Left lung (tissue), 10 donors: Measurements from ENCODE around the gene MAP2K2. TPM values are rescaled to one million over a fixed set of nuclear protein-coding genes. Genes with fewer than 3 reads are reported as not detected.

Experiments used
- ATAC-seq: fragments of 200-7000 bp; cut with Tn5 transposase; one replicate; pipeline ENCODE4 v1.9.1; 2020; ENCODE audit warnings: moderate library complexity
- DNase-seq, 4 donors: peaks; one replicate each; pipeline ENCODE4 v3.0.0-alpha.2; 2013 to 2020
- H3K27ac ChIP-seq, 2 donors: fragments of 200-600 bp; sonication (generic) in 1 of 2; one replicate each; pipeline versions ENCODE4 v1.5.0 to v1.8.0; 2020 to 2021
- H3K27me3 ChIP-seq, 2 donors: fragments of 200-600 bp; sonication (generic) in 1 of 2; one replicate each; pipeline versions ENCODE4 v1.5.0 to v1.8.0; 2020 to 2021
- H3K36me3 ChIP-seq, 2 donors: fragments of 200-600 bp; sonication (generic) in 1 of 2; one replicate each; pipeline versions ENCODE4 v1.5.0 to v1.8.0; 2020 to 2021
- H3K4me1 ChIP-seq, 2 donors: fragments of 200-600 bp; one replicate each; pipeline ENCODE4 v1.8.0; 2021
- H3K4me3 ChIP-seq, 2 donors: fragments of 200-600 bp; sonication (generic) in 1 of 2; one replicate each; pipeline versions ENCODE4 v1.5.0 to v1.8.0; 2020 to 2021; ENCODE audit warnings: mild to moderate bottlenecking in 1 of 2
- H3K9me3 ChIP-seq, 2 donors: fragments of 200-600 bp; sonication (generic) in 1 of 2; one replicate each; pipeline versions ENCODE4 v1.5.0 to v1.8.0; 2020 to 2021
- intact Hi-C, 2 donors: fragments of 100-400 bp; cut with DNase I; formaldehyde crosslinking; loops; one replicate each; pipeline versions ENCODE4 v1.11.2 to v1.14.2; 2022
- polyA plus RNA-seq, 6 donors: library from polyadenylated mRNA; unstranded; fragments of 120-200 nt; gene quantifications; one replicate each; pipeline ENCODE4 v1.2.1, GENCODE V29; 2013; ENCODE audit not compliant: insufficient read length in 6 of 6
- total RNA-seq, 2 donors: library from RNA; stranded (reverse); fragmentation: NEBNext Ultra II Directional; extraction: Animal tissue kit (Norgen Biotek cat#: 25700); gene quantifications; one replicate each; pipeline ENCODE4 v1.2.1, GENCODE V29; 2021
- TF ChIP-seq, protein P1 (sequence below), 2 donors: fragments of 200-600 bp; sonication (generic) in 1 of 2; IDR thresholded peaks; one replicate each; pipeline versions ENCODE4 v1.5.0 to v1.8.0; 2021; ENCODE audit warnings: antibody characterized with exemption in 2 of 2
- donor health status: DM: no; HTN: yes; CAD: no.
- donor health status: DM: no; HTN: no; CAD: no.

Gene MAP2K2
- total and polyA plus RNA-seq, 8 donors, result 97.2 to 143 (median 117) TPM

DNA sequence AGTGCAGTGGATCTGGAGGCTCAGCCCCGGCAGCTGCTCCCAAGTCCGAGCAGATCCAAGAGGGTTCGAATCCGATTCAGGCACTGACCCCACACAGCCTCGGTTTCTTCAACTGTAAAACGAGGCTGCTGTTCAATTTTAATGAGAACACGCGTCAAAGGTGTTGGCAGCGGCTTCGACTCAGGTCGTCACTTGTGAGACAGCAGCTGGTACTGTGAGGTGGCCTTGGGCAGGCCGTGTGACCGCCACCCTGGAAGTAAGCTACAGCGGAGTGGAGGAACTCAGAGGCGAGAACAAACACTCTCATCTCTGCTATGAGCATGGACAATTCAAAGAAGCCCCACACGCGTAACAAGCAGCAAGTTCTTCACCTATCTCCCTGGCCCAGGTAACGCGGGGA lies 9.7 kb downstream of the MAP2K2 start:
- Histone ChIP-seq H3K27me3 (no peaks in the 10 kb centered on the region), H3K27ac (peak overlapping the region in 1 of 2 donors; percentile 45), H3K4me1 (peaks cover 0 to 34% of the 10 kb centered on the region in 2 donors), H3K9me3 (no peaks in the 10 kb centered on the region), H3K4me3 (no peak overlapping the region), H3K36me3 (peaks cover 0 to 98% of the 10 kb centered on the region in 2 donors)
- TF ChIP-seq, protein P1, sequence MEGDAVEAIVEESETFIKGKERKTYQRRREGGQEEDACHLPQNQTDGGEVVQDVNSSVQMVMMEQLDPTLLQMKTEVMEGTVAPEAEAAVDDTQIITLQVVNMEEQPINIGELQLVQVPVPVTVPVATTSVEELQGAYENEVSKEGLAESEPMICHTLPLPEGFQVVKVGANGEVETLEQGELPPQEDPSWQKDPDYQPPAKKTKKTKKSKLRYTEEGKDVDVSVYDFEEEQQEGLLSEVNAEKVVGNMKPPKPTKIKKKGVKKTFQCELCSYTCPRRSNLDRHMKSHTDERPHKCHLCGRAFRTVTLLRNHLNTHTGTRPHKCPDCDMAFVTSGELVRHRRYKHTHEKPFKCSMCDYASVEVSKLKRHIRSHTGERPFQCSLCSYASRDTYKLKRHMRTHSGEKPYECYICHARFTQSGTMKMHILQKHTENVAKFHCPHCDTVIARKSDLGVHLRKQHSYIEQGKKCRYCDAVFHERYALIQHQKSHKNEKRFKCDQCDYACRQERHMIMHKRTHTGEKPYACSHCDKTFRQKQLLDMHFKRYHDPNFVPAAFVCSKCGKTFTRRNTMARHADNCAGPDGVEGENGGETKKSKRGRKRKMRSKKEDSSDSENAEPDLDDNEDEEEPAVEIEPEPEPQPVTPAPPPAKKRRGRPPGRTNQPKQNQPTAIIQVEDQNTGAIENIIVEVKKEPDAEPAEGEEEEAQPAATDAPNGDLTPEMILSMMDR (IDR thresholded peaks at IDR 0.05), result no peak
- DNase-seq (no peak), ATAC-seq (no peak)
- intact Hi-C loops, result no loop called here

- intact Hi-C loops, result no loop called here
- Histone ChIP-seq H3K36me3 (peaks cover 0 to 98% of the 10 kb centered on the region in 2 donors), H3K4me3 (no peak overlapping the region), H3K27ac (no peak overlapping the region), H3K9me3 (no peaks in the 10 kb centered on the region), H3K4me1 (peaks cover 0 to 40% of the 10 kb centered on the region in 2 donors), H3K27me3 (no peaks in the 10 kb centered on the region)
- ATAC-seq (no peak), DNase-seq (no peak)
- TF ChIP-seq, protein P1 (IDR thresholded peaks at IDR 0.05), result no peak
Observed at GRCh38 chr19:4113398-4114088, 10.4 kb downstream of the MAP2K2 start.

DNA sequence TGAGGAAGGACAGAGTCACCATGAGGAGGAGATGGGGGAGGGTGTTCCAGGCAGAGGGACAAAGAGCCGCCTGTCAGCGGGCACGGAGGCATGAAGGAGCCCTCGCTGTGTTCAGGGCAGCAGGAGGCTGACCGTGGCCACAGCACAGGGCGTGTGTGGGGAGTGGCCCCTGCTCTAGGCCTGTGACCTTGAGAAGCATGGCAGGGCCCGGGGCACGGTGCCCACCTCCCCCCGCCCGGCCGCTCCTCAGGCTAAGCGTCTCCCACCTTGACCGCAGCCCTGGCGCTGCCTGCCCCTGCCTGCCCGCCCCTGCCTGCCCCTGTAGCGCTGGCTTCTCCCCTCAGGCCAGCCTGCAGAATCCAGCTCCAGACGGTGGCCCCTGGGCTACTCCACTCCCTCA lies 11.6 kb downstream of the MAP2K2 start:
- no peak overlapping the region for H3K4me3 ChIP-seq
- no peak for ATAC-seq
- H3K36me3 ChIP-seq, result peaks cover 0 to 100% of the 10 kb centered on the region in 2 donors
- intact Hi-C loops, result no loop called here
- no peaks in the 10 kb centered on the region for H3K27me3 ChIP-seq
- DNase-seq, result no peak
- H3K27ac ChIP-seq, result no peak overlapping the region
- H3K9me3 ChIP-seq, result no peaks in the 10 kb centered on the region
- H3K4me1 ChIP-seq, result peaks cover 0 to 42% of the 10 kb centered on the region in 2 donors
- TF ChIP-seq, protein P1 (IDR thresholded peaks at IDR 0.05), result no peak

- ATAC-seq (no peak), DNase-seq (no peak)
- TF ChIP-seq, protein P1 (IDR thresholded peaks at IDR 0.05), result no peak
- H3K4me3 ChIP-seq, result no peak overlapping the region
- intact Hi-C loops, result no loop called here
- no peaks in the 10 kb centered on the region for H3K27me3 ChIP-seq
- peaks cover 0 to 95% of the 10 kb centered on the region in 2 donors for H3K36me3 ChIP-seq
- peak overlapping the region in 1 of 2 donors; percentile 66 for H3K27ac ChIP-seq
- H3K9me3 ChIP-seq, result no peaks in the 10 kb centered on the region
- peaks cover 0 to 17% of the 10 kb centered on the region in 2 donors for H3K4me1 ChIP-seq
Observed at GRCh38 chr19:4109626-4109945, 14.3 kb downstream of the MAP2K2 start.

GRCh38 chr19:4108767-4109625 lies 14.9 kb downstream of the MAP2K2 start:
- no peak for ATAC-seq
- Histone ChIP-seq H3K27ac (peak overlapping the region in 1 of 2 donors; percentile 66), H3K27me3 (no peaks in the 10 kb centered on the region), H3K4me1 (peaks cover 0 to 15% of the 10 kb centered on the region in 2 donors), H3K4me3 (no peak overlapping the region), H3K36me3 (peaks cover 0 to 95% of the 10 kb centered on the region in 2 donors), H3K9me3 (no peaks in the 10 kb centered on the region)
- intact Hi-C loops, result no loop called here
- DNase-seq, result peak in 1 of 4 donors; percentile 48
- TF ChIP-seq, protein P1 (IDR thresholded peaks at IDR 0.05), result no peak
